HS-5 (cell line): ENCODE results near the gene POU2F2.
A peak's percentile ranks its signal among the peaks of the same experiment; 100 is the strongest.

Experiments
- DNase-seq: peaks from one replicate; pipeline ENCODE4 v3.0.0-alpha.2; 2012; ENCODE audit warnings: low read depth

POU2F2 gene

DNA sequence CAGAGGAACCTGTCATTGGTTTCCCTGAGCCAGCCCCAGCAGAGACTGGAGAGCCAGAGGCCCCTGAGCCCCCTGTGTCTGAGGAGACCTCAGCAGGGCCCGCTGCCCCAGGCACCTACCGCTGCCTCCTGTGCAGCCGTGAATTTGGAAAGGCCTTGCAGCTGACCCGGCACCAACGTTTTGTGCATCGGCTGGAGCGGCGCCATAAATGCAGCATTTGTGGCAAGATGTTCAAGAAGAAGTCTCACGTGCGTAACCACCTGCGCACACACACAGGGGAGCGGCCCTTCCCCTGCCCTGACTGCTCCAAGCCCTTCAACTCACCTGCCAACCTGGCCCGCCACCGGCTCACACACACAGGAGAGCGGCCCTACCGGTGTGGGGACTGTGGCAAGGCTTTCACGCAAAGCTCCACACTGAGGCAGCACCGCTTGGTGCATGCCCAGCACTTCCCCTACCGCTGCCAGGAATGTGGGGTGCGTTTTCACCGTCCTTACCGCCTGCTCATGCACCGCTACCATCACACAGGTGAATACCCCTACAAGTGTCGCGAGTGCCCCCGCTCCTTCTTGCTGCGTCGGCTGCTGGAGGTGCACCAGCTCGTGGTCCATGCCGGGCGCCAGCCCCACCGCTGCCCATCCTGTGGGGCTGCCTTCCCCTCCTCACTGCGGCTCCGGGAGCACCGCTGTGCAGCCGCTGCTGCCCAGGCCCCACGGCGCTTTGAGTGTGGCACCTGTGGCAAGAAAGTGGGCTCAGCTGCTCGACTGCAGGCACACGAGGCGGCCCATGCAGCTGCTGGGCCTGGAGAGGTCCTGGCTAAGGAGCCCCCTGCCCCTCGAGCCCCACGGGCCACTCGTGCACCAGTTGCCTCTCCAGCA lies 52.1 kb downstream of the POU2F2 start:
- DNase-seq: no peak

DNA sequence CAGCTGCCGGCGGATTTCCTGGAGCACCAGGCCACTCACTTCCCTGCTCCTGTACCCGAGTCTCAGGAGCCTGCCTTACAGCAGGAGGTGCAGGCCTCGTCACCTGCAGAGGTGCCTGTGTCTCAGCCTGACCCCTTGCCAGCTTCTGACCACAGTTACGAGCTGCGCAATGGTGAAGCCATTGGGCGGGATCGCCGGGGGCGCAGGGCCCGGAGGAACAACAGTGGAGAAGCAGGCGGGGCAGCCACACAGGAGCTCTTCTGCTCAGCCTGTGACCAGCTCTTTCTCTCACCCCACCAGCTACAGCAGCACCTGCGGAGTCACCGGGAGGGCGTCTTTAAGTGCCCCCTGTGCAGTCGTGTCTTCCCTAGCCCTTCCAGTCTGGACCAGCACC lies 53.0 kb downstream of the POU2F2 start:
- no peak for DNase-seq

DNA sequence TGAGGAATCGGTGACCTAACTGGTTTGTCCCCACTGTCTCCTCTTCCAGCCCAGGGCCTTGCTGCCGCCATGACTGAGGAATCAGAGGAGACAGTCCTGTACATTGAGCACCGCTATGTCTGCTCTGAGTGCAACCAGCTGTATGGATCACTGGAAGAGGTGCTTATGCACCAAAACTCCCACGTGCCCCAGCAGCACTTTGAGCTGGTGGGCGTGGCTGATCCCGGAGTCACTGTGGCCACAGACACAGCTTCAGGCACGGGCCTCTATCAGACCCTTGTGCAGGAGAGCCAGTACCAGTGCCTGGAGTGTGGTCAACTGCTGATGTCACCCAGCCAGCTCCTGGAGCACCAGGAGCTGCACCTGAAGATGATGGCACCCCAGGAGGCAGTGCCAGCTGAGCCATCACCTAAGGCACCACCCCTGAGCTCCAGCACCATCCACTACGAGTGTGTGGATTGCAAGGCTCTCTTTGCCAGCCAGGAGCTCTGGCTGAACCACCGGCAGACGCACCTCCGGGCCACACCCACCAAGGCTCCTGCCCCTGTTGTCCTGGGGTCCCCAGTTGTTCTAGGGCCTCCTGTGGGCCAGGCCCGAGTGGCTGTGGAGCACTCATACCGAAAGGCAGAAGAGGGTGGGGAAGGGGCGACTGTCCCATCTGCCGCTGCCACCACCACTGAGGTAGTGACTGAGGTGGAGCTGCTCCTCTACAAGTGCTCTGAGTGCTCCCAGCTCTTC lies 53.5 kb downstream of the POU2F2 start:
- no peak for DNase-seq

DNA sequence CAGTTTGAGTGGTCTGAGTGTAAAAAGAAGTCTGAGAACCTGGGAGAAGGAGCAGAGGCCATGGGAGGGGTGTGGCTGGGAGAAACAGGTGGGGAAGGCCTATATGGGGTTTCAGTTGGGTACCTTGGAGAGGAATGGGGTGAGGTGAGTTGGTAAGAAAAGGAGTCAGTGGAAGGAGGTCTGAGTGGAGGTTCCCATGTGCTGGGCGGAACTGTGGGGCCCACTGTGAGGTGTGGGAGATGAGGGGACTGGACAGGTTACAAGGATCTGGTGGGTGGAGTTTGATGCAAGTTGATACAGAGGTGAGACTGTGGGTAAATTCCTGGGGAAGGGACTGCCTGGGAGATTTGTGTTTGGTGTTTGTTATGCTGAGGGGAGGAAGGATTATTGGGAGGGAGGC lies 54.2 kb downstream of the POU2F2 start:
- no peak for DNase-seq

DNA sequence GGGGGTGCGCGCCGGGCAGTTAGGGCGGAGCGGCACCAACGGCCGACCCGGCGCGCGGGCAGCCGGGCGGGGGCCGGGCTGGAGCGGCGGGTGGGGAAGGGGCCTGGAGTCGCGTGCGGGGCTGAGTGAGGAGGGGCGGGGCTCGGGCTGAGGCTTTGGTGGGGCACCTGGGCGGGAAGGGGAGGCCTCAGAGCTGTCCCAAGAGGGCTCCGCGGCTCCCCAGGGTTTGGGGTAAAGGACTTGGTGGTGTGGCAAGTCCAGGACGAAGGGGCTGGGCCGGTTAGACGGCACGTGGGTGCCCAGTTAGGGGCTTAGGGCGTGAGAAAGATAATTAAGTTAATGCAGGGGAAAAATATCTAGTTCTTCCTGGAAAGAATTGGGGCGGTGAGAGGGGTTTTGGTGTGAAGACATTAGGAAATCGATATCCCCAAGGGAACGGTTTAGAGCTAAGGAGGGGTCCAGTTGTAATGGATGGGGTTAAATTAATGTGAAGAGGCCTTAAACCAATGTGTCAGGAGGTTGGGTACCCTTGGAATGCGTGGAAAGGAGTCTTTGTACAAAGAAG lies 55.8 kb downstream of the POU2F2 start:
- no peak for DNase-seq

DNA sequence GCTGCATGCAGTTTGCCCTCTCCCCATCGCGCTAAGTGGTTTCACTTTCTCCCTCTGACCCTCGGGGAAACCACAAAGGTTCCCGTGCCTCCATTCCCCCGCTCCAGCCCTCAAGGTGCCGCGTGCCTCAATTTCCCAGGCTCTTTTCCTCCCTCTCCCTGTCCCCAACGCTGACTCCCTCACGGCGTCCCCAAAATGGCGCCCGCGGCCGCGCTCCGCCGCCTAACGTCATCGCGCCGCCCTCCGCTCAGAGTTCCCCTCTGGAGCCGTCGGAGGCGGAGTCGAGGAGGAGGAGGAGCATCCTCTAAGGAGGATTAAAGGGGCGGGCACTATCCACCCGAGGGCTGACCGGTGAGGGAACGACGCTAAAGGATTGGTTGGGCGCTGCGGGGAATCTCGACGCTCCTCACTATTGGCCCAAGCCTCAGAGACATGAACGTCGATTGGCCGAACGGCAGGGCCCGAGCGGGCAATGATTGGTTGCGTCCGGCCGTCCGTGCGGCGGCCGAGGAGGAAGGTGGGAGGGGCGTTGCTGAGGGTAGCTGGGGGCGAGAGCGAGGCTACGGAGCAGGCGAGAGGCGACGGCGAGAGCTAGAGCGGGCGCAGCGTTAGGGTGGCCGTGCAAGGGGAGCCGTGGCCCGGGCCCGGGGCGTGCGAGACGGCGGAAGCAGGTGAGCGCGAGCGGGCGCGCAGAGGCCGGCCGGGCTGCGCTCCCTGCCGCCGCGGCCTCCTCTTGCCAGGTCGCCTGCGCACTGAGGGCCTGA lies 56.4 kb downstream of the POU2F2 start, which contains the start of gene ZNF574:
Gene ZNF574 (plus strand): TSS at position 551 of the 764 bp plus-strand sequence. CDS start 2,441 bp downstream, outside the sequence.
- DNase-seq: peak; percentile 97

DNA sequence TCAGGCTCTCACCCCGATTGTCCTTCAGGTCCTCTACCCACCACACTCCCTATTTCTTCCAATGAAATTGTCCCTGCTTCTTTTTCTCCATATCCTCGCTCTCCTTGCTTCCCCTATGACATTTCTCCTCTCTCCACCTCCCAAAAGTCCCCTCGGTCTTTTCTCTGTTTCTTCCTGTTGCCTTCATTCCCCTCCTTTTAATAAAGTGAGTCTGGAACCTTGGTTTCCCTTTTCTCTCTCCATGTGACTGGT lies 57.0 kb downstream of the POU2F2 start:
- no peak for DNase-seq

DNA sequence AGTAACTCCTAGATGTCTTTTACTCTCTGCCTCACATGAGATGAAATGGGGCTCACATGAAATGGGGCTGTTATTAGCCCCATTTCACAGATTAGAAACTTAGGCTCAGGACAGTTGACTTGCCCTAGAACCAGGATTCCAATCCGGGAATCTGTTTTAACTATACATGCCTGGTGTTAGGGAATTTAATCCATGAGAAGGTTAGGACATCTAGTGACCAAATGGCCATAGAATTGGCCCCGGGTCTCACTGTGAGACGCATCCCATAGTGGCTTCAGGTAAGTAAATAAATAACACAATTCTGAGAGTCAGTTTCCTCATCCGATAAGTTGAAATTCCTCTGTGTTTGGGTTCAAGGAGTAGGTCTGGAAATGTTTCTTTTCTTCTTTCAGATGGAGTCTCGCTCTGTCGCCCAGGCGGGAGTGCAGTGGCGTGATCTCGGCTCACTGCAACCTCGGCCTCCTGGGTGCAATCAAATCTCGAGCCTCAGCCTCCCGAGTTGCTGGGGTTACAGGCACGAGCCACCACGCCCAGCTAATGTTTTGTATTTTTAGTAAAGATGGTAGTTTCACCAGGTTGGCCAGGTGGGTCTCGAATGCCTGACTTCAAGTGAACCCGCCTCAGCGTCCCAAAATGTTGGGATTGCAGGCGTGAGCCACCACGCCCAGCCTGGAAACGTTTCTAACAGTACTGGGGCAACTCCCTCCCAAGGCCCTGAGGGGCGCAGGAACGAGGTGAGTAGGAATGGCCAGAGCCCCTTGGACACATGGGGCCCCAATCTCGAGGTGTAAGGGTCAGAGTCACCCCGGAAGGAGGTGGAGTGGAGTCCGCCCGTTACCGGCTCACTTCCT lies 57.5 kb downstream of the POU2F2 start:
- no peak for DNase-seq

DNA sequence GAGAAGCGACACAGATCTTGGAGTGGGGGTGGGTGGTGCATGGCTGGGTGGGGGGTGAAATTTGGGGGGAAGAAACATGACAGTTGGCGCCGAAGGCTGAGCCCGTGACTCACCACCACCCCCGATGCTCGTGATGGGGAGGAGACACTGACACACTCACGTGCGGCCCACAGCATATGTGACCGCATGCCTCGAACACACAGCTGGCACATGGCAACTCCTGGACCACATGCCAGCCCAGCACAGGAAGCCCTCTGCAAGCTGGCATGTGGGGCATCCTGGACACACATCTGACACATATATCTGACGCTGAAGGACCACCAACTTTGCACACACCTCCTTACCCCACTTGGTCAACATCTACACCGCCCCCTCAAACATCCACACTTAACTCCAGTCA lies 61.0 kb downstream of the POU2F2 start:
- DNase-seq: no peak

DNA sequence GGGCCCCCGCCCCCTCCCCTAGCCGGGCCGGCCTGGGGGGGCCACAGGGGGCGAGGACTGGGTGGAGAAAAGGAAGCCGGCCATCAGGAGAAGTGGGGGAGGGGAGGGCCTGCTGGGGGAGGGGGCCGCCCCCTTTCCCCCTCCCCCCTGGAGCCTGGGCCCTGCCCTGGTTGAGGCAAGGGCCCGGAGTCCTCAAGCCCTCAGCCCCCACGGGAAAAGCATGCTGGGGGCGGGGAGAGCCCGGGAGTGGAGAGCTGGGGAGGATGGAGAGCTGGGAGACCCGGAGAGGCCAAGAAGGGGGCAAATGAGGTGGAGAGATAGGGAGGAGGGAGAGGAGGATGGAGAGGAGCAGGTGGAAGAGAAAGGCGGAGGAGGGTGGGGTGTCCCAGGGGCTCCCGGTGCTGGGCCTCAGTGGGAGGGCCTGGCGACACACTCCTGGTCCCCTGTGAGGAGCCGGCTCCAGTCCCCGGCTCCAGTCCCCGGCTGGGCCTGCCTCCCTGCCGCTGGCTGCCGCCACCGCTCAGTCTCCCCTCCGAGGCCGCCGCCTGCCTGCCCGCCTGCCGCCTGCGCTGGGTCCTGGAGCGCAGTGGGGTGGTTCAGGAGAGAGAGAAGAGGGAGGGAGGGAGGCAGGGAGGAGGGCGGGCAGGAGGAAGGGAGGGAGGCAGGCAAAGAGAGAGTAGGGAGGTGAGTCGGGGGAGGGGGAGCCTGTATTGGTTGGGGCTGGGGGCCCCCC lies 62.5 kb downstream of the POU2F2 start, which contains the start of gene GRIK5:
Gene GRIK5 (minus strand): TSS at position 588 of the 733 bp plus-strand sequence. CDS start 4,436 bp downstream, outside the sequence.
- DNase-seq: no peak

DNA sequence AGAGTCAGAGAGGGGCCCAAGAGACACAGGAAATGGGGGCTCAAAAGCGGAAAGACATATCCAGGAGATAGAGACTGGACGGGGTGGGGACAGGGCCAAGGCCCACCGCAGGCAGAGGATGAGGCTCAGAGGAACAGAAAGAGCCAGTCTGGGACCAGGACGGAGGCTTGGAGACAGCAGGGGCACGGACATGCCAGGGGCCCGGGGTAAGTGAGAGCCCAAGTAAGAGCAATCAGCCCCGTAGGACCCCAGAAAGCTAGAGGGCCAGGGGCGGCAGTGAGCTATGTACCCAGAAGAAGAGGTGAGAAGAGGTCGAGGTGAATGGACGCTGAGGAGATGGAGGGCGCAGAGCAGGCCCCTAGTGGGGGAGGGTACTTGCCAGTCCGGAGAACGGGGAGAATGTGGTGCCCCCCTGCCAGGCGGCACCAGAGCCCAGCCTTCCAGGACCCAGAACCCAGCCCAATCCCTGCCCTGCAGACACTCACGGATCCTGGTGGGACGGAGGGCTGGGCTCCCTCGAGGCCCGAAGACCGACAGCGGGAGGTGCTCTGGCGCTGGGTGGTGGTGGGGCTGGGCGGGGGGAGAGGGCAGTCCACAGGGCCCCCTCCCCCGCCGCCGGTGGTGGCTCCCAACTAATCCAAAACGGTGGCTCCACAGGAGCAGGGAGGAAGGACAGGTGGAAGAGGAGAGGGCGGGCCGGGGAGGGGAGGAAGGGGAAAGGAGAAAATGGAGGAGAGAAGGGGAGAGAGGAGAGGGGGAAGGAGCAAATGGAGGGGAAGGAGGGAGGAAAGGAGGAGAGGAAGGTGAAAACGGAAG lies 63.3 kb downstream of the POU2F2 start:
- no peak for DNase-seq

DNA sequence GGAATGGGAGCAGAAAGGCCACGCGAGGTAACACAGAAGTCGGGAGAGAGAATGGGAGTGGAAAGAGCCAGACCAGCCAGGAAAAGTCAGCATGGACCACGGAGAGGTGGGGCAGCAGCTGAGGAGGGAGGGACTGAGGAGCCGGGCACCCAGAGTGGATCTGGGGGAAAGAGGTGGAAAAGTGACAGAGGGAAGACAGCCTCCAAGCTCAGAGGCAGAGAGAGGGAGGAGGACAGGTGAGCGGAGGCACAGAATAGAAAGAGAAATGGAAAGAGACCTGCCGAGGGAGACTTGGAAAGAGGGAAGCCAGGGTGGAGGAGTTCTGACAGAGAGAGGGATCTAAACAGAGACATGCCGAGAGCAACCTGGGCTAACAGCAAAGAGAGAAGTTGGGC lies 63.9 kb downstream of the POU2F2 start:
- no peak for DNase-seq

DNA sequence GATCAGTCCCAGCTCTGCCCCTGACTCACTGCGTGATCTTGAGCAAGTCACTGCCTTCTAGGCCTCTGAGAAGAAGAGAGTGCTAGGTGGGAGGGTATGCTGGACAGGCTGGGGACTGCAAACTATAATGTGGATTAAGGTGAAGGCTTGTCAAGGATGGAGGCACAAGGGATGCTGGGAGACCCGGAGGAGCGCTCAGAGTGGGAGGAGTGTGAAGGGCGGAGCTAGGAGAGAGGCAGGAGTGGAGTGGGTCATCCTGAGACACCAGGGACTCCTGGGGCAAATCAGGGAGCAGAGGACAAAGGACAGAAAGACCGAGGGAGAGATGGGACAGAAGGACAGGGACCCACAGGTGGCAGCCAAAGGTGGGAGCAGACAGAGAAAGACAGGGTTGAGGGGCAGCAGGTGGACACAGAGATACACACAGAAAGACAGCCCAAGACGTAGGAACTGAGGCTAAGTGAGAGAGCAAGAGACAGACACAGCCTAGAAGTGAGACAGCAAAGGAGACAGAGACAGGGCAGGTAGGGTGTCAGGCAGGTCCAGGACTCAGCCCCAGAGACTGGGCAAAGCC lies 64.8 kb downstream of the POU2F2 start:
- no peak for DNase-seq

DNA sequence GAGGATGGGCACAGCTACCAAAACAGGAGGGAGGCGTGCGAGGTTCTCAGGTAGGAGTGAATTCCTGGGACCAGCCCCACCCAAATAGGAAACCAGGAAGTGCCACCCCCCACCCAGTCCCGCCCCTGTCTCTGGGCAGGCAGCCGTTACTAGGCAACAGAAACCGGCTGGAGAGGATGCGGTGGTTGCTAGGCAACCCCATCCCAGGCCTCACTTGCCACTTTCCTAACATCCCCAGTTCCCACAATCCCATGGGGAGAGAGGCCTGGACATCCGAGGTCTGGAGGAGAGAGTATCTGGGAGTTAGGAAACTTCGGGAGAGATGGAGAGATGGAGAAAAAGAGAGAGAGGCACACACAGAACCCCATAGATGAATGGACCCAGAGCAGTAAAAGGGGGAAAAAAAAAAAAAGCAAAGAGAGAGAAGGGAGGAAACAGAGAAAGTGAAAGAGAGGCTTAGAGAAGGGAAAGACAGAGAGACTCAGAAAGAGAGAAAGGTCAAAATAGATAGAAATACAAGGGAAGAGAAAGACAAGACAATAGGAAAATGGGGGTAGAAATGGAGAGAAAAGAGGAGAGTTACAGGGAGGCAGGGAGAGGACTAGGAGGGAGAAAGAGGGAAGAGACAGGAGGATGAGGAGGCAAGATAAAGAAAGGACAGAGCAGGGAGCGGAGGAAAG lies 66.0 kb downstream of the POU2F2 start:
- no peak for DNase-seq

DNA sequence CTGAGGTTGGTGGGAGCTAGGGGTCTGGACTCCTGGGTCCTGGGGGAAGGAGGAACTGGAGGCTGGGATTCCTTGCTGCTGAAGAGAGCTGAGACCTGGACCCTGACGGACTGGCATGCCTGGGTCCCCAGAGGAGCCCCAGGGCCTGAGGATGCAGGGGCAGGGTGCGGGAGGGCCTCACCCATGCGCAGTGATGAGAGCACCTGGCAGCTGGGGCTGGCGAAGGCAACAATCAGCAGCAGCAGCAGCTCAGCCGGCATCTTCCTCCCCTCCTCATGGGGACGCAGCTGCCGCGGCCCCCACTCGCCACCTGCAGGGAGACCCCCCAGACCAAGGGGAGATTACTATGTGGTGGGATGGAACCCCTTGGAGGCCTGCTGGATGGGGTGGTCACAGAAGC lies 66.7 kb downstream of the POU2F2 start:
- no peak for DNase-seq

DNA sequence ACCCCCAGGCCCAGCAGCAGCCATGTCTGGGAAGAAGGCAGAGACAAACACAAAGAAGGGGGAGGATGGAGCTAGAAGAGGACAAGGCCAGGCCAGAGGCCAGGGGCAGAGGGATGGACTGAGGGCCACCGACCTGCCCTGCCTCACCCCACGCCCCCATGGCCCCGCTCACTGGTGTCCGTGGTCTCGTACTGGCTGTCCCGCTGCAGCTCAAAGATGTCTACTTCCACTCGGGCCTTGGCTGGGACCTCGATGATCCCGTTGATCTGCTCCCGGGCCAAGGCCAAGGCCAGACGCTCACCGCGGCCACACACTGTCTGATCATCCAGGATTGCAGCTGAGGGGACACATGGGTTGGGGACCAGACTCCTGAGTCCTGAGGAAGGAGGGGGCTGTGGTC lies 67.2 kb downstream of the POU2F2 start:
- DNase-seq: no peak

DNA sequence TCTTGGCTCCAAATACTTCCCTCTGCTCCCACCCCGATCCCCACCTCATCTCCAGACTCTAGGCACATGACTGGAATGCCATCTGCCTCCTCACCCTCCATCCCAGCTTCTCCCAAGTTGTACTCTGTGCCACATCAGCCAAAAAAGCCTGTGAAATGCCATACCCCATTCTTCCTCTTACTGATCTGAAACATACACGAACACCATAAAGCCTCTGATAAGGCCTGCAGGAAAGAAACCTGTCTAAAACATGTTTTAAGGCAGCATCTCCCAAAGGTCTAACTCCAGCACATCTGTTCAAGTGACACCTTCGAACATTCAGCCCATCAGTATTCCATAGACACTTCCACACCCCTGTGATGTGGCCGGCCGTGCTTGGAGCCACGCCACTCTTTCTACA lies 67.8 kb downstream of the POU2F2 start:
- no peak for DNase-seq

DNA sequence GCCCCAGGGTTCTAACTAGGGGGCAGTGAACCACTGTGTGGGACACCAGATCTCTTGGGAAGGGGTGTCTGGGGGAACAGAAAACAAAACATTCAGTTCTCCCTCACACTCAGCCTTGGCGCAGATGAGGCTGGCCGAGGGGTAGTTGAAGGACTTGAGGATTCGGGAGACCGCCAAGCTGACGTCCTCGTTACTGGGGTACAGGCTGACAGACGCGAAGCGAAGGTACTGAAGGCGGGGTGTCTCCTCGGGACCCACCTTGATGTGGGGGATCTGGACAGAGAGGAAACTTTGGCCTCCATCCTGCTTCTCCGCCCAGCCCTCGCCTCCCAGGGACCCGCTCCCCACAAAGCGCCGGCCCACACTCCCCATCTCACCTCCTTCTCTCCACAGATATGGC lies 69.9 kb downstream of the POU2F2 start:
- DNase-seq: no peak

DNA sequence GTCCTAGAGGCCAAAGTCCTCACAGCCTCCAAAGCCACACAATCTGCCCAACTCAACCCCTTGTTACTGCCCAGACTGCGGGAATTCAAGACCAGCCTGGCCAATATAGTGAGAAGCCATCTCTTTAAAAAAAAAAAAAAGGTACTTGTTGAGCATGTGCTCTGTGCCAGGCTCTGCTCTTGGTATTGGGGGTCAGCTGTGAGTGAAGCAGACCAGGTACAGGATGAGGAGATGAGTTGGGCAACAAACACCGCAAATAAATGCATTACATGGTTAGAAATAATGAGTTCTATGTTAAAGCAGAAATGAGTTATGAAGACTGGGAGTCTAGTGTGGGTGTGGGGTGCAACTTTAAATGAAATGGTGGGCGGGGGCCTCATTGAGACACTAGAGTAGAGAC lies 72.1 kb downstream of the POU2F2 start:
- DNase-seq: no peak
